Psoas muscle (tissue), 8 donors: Measurements from ENCODE around the gene SLC18A2. TPM values are rescaled to one million over a fixed set of nuclear protein-coding genes. Genes with fewer than 3 reads are reported as not detected.

ENCODE experiments used
- ATAC-seq, 4 donors: fragments of 200-7000 bp; cut with Tn5 transposase; one replicate each; pipeline ENCODE4 v1.9.1; 2020; ENCODE audit warnings: moderate library complexity in 3 of 4, mild to moderate bottlenecking in 2 of 4
- DNase-seq, 2 donors: peaks; one replicate each; pipeline ENCODE4 v3.0.0-alpha.2; 2020
- H3K27ac ChIP-seq: fragments of 200-600 bp; one replicate; pipeline ENCODE4 v1.8.0; 2022
- H3K27me3 ChIP-seq, 3 donors: fragments of 200-600 bp in 1 of 3; one replicate each; pipeline versions ENCODE4 v1.6.1 to v1.8.0; 2013 to 2022; ENCODE audit warnings: low read length in 2 of 3, mild to moderate bottlenecking in 2 of 3, moderate library complexity in 1 of 3; ENCODE audit not compliant: insufficient read depth in 3 of 3
- H3K36me3 ChIP-seq, 2 donors: fragments of 200-600 bp in 1 of 2; one replicate each; pipeline versions ENCODE4 v1.6.1 to v1.8.0; 2013 to 2022; ENCODE audit warnings: low read depth in 1 of 2, mild to moderate bottlenecking in 1 of 2, moderate library complexity in 1 of 2; ENCODE audit not compliant: insufficient read depth in 1 of 2
- H3K4me1 ChIP-seq: fragments of 200-600 bp; one replicate; pipeline ENCODE4 v1.8.0; 2022
- H3K4me3 ChIP-seq: fragments of 200-600 bp; one replicate; pipeline ENCODE4 v1.8.0; 2022; ENCODE audit warnings: mild to moderate bottlenecking
- H3K9me3 ChIP-seq: fragments of 200-600 bp; one replicate; pipeline ENCODE4 v1.8.0; 2022
- WGBS, 3 donors: extraction: QIAGEN DNeasy Blood & Tissue Kit; methylation state at CpG; one replicate each; pipeline versions ENCODE4 v1.1.6 to v1.1.7; 2013; 5-methylcytosine and 5-hydroxymethylcytosine counted together
- intact Hi-C, 2 donors: fragments of 100-400 bp; cut with DNase I; formaldehyde crosslinking; loops; one replicate each; pipeline versions ENCODE4 v1.11.0 to v1.14.2; 2022
- polyA plus RNA-seq, 3 donors: library from polyadenylated mRNA; stranded (reverse); fragments of 200-250 nt; gene quantifications; one replicate each; pipeline ENCODE4 v1.2.3, GENCODE V29; 2013
- total RNA-seq, 4 donors: library from RNA; stranded (reverse); fragmentation: NEBNext Ultra II Directional in 2 of 4; extraction: Animal tissue kit (Norgen Biotek cat#: 25700) in 2 of 4; gene quantifications; one replicate each; pipeline versions ENCODE4 v1.2.1 to v1.2.4, GENCODE V29; 2021 to 2023
- TF ChIP-seq, protein P1 (sequence below): fragments of 200-600 bp; IDR thresholded peaks from one replicate; pipeline ENCODE4 v1.8.0; 2022; ENCODE audit warnings: antibody characterized with exemption
- donor health status: healthy with polysubstance abuse.
- donor health status: DM: no; HTN: no; CAD: no; lungs with moderate emphysema.
- donor health status: Bipolar disorder and iron deficiency.
- donor health status: healthy.
- donor health status: DM: yes; HTN: yes; CAD: no.
- donor health status: DM: no; HTN: no; CAD: no.
- donor health status: DM: no; HTN: no; CAD: no.
- donor health status: DM: yes; HTN: yes; CAD: no.

Gene SLC18A2
- total and polyA plus RNA-seq, 7 donors: 0.01 to 0.27 (median 0.10) TPM

DNA sequence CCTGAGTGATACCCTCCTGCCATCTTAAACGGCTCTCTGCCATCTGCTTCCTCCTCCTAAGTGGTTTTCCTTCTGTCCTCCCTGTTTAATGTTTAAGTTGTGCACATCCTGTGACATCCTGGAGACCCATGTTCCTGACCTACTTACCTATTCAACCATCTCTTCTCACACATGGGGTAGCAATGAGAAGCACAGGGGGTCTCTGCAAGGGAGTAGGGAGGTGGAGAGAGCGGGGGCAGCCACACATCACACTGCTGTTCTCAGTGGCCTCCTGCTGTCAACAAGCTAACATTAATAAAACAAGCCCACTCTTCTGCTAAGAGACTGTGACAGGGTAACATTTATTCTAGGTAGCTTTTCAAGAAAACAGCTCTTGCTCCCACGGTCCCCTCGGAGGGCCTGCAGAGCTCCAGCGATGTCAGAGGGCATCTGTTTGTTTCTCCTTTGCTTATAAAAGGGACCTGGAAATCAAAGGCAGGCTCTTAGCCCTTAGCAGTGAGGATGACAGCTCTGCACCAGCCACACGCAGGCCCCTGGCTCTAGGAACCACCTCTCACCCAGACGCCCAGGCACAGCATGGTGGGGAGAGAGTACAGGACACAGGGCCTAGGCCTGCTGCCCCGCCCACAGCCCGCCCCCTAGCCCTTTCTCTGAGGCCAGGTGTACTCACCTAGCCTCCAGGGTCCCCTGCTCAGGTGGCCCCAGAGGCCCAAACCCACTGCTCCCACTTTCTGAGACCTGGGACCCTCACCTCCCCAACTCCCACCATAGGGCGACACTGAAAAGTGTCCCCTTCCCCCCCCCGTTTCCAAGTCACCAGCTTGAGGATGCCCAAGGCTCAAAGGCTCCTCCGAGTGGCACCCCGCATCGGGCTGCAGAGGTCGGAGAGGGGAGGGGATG, 943 bp upstream of the SLC18A2 start:
- Histone ChIP-seq H3K27ac (no peak overlapping the region), H3K9me3 (no peaks in the 10 kb centered on the region), H3K36me3 (no peaks in the 10 kb centered on the region), H3K4me1 (no peaks in the 10 kb centered on the region), H3K27me3 (peaks cover 11 to 54% (median 15%) of the 10 kb centered on the region in 3 donors), H3K4me3 (no peak overlapping the region)
- 37 to 40% (median 39%) methylated on average over 13 to 15 of the region's 15 CpGs for WGBS, 3 donors
- no peak for DNase-seq
- TF ChIP-seq, protein P1, sequence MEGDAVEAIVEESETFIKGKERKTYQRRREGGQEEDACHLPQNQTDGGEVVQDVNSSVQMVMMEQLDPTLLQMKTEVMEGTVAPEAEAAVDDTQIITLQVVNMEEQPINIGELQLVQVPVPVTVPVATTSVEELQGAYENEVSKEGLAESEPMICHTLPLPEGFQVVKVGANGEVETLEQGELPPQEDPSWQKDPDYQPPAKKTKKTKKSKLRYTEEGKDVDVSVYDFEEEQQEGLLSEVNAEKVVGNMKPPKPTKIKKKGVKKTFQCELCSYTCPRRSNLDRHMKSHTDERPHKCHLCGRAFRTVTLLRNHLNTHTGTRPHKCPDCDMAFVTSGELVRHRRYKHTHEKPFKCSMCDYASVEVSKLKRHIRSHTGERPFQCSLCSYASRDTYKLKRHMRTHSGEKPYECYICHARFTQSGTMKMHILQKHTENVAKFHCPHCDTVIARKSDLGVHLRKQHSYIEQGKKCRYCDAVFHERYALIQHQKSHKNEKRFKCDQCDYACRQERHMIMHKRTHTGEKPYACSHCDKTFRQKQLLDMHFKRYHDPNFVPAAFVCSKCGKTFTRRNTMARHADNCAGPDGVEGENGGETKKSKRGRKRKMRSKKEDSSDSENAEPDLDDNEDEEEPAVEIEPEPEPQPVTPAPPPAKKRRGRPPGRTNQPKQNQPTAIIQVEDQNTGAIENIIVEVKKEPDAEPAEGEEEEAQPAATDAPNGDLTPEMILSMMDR: no peak
- no peak for ATAC-seq
- intact Hi-C loops: no loop called here

- no peak overlapping the region for H3K4me3 ChIP-seq
- no peak for ATAC-seq
Observed at GRCh38 chr10:117241541-117242462, 888 bp downstream of the SLC18A2 start.

DNA sequence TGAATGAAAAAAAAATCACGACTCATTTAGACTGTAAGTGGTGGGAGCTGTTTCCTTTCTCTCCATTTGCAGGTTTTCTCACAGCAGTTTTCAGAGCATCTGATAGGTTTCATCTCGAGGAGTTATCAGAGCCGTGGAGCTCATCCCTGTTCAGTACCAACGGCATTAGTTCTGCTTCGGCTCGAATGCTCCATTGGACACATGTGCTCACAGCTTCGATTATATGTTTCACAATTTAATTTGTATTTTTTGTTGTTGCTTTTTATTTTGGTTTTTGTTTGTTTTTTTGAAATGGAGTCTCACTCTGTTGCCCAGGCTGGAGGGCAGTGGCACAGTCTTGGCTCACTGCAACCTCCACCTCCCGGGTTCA, 1.5 kb downstream of the SLC18A2 start:
- H3K4me1 ChIP-seq: no peaks in the 10 kb centered on the region
- no peak overlapping the region for H3K4me3 ChIP-seq
- WGBS, 3 donors: 69 to 79% (median 71%) methylated on average over 8 of the region's 8 CpGs
- no peak for DNase-seq
- TF ChIP-seq, protein P1: no peak
- H3K9me3 ChIP-seq: no peaks in the 10 kb centered on the region
- intact Hi-C loops: no loop called here
- H3K27ac ChIP-seq: no peak overlapping the region
- H3K27me3 ChIP-seq: peaks cover 15 to 59% (median 18%) of the 10 kb centered on the region in 3 donors
- no peaks in the 10 kb centered on the region for H3K36me3 ChIP-seq
- ATAC-seq: no peak

More at GRCh38 chr10:117241541-117242462, 888 bp downstream of the SLC18A2 start:
- Histone ChIP-seq H3K4me1 (no peaks in the 10 kb centered on the region), H3K27ac (no peak overlapping the region), H3K9me3 (no peaks in the 10 kb centered on the region), H3K36me3 (no peaks in the 10 kb centered on the region), H3K27me3 (peaks cover 15 to 57% (median 18%) of the 10 kb centered on the region in 3 donors)
- TF ChIP-seq, protein P1: no peak
- intact Hi-C loops: no loop called here
- 7 to 10% (median 8%) methylated on average over 38 to 56 of the region's 56 CpGs for WGBS, 3 donors
- DNase-seq: no peak

DNA sequence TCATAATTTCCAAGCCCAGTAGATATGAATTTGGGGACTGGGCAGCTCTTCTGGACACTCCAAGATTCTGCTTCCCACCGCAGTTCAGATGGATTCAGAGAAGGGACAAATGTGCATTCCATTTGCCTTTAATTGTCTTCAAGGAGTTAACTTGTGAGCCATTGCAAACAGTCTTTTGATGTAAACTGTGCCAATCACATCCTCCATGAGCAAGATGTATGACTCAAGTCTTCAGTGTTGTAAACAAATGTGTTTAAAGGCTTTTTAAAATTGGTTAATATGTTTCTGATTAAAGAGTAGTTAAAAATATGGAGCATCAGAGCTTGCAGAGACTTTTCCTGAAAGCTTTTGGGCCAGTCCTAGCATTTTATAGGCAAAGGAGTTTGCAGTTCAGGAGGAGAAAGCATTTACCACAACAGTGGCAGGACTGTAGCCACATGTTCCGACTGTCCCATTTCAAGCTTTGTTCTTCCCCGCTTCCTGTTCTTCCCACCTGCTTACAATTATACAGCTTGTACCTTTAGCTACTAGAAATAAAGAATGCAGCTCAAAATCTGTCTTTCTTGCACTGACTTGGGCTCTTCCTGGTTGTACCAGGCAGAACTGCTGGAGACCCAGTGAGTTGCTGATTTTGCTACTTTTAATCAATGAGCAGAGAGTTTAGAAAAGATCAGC, 6.2 kb downstream of the SLC18A2 start:
- Histone ChIP-seq H3K27me3 (peaks cover 7 to 34% (median 8%) of the 10 kb centered on the region in 3 donors), H3K4me1 (no peaks in the 10 kb centered on the region), H3K36me3 (no peaks in the 10 kb centered on the region), H3K4me3 (no peak overlapping the region), H3K27ac (no peak overlapping the region), H3K9me3 (no peaks in the 10 kb centered on the region)
- DNase-seq (no peak), ATAC-seq (no peak)
- WGBS, 3 donors: 52 to 64% (median 60%) methylated on average over 3 of the region's 3 CpGs
- intact Hi-C loops: no loop called here
- TF ChIP-seq, protein P1: no peak
